ENCODE measurements around the gene GRAMD4. TPM values are rescaled to one million over a fixed set of nuclear protein-coding genes. Genes with fewer than 3 reads are reported as not detected.

GRAMD4 gene
- total RNA-seq, 1 donor from 2014 or later, result 16.8 TPM

DNA sequence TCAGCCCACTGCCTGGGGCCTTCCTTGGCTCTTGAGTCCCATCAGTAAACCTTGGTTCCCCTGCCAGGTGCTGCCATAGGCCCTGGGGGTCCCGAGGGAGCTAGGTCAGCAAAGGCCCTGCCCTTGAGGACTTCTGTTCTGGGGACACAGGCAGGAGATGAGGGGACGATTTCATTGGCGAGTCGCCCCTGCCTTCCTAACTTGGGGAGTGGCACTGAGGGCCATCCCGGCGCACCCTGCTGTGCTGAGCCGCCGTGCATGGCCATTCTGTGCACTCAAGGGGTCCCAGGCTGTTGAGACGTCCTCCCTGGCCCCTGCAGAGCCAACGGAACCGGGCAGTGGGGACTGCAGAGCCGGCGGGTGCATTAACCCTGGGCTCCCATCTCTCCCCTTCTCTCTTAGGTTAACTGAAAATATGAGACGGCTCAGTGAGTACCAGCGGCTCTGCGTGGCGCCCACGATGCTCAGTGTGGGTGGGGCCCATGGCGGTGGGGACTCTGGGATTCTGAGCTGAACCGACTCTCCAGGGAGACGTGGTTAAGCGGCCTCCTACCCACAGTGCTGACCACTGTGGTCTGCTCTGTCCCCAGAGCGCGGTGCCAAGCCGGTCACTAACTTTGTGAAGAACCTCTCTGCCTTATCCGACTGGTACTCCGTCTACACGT, 43.4 kb downstream of the GRAMD4 start:
- peaks cover 5% of the 10 kb centered on the region for H3K27me3 ChIP-seq (ENCODE audit: control insufficient read depth, insufficient read depth, low read length)
- TF ChIP-seq, protein P1, sequence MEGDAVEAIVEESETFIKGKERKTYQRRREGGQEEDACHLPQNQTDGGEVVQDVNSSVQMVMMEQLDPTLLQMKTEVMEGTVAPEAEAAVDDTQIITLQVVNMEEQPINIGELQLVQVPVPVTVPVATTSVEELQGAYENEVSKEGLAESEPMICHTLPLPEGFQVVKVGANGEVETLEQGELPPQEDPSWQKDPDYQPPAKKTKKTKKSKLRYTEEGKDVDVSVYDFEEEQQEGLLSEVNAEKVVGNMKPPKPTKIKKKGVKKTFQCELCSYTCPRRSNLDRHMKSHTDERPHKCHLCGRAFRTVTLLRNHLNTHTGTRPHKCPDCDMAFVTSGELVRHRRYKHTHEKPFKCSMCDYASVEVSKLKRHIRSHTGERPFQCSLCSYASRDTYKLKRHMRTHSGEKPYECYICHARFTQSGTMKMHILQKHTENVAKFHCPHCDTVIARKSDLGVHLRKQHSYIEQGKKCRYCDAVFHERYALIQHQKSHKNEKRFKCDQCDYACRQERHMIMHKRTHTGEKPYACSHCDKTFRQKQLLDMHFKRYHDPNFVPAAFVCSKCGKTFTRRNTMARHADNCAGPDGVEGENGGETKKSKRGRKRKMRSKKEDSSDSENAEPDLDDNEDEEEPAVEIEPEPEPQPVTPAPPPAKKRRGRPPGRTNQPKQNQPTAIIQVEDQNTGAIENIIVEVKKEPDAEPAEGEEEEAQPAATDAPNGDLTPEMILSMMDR (IDR thresholded peaks at IDR 0.05; ENCODE audit: insufficient read depth, low read length, severe bottlenecking), result no peak
- H3K36me3 ChIP-seq (ENCODE audit: control insufficient read depth, insufficient read depth, low read length), result peaks cover 10% of the 10 kb centered on the region

DNA sequence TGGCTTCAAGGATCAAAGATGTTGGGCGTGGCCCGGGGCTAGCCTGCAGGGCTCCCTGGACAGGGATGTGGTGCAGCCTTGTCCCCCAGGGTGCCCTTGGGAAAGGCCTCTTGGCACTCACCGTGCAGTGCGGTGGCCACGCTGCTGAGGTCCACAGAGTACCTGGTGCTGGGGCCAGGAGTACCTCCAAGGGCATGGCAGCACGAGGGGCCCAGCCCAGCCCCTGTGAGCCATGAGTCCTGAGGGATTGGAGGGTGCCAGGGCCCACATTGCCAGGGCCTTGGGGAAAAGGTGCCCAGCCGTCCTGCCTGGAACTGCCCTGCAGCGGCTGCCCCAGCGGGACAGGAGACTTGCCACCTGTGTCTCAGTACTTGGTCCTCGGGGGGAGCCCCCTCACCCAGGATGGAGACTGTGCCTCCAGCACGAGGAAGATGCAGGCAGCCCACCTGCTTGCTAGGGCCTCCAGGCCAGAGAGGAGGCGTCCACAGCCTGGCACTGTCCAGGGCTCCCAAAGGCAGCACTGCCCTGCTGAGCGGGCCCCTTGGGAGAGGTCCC, 44.2 kb downstream of the GRAMD4 start:
- Histone ChIP-seq H3K27me3 (ENCODE audit: control insufficient read depth, insufficient read depth, low read length) (peaks cover 5% of the 10 kb centered on the region), H3K36me3 (ENCODE audit: control insufficient read depth, insufficient read depth, low read length) (peaks cover 10% of the 10 kb centered on the region), H3K4me3 (ENCODE audit: low read depth, low read length) (no peak overlapping the region)
- DNase-seq (ENCODE audit: low read depth), result no peak
- no peak for FAIRE-seq
- TF ChIP-seq, protein P1 (IDR thresholded peaks at IDR 0.05; ENCODE audit: insufficient read depth, low read length, severe bottlenecking), result no peak

More for the DNA sequence above, 43.4 kb downstream of the GRAMD4 start:
- no peak for FAIRE-seq
- DNase-seq (ENCODE audit: low read depth), result no peak
- H3K4me3 ChIP-seq (ENCODE audit: low read depth, low read length), result no peak overlapping the region

DNA sequence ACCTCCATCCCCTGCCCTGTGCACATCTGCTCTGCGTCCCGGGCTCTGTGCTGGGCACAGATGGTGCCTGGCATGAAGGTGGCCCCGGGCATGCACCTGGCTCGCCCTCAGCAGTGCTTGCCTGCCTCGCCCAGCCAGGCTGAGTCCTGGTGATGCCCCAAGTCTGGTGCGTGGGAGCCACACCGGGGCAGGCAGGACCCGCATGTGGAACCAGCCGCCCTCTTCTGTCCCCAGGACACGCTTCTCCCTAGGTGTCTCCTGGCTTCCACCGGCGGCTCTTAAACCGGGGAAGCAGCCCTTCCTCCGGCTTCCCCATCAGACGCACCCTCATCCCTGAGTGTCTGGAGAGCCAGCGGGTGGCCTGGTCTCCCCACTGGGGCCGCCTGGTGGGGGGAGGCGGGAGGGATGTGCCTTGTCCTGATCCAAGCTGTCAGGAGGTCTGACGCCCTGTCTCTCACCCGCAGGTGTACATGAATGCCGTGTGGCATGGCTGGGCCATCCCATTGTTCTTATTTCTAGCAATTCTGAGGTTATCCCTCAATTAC, 45.0 kb downstream of the GRAMD4 start:
- Histone ChIP-seq H3K4me3 (ENCODE audit: low read depth, low read length) (no peak overlapping the region), H3K27me3 (ENCODE audit: control insufficient read depth, insufficient read depth, low read length) (peaks cover 5% of the 10 kb centered on the region), H3K36me3 (ENCODE audit: control insufficient read depth, insufficient read depth, low read length) (peaks cover 12% of the 10 kb centered on the region)
- DNase-seq (ENCODE audit: low read depth) (no peak), FAIRE-seq (no peak)
- TF ChIP-seq, protein P1 (IDR thresholded peaks at IDR 0.05; ENCODE audit: insufficient read depth, low read length, severe bottlenecking), result no peak

DNA sequence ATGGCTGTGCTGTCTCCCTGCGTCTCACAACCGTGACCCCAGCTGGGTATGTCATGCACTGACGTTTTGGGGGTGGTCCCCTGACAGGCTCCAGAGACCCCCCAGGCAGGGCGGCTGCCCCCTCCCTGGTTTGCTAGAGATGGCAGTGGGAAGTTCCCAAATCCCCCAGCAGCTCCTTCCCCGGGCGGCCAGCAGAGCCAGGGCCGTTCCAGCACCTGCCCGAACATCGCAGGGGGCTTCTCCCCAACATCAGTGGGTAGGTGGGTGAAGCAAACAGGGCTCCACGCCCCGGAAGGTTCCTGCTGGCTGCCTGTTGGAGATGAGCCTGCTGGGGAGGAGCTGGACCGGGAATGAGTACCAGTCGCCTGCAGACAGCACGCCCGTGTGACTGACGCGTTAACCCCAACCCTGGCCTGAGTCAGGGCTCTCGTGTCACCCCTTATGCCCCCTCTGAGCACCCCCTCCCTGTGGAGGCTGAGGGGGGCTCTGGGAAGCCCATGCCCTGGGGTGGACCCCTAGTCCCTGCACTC, 45.6 kb downstream of the GRAMD4 start:
- Histone ChIP-seq H3K4me3 (ENCODE audit: low read depth, low read length) (no peak overlapping the region), H3K36me3 (ENCODE audit: control insufficient read depth, insufficient read depth, low read length) (peaks cover 14% of the 10 kb centered on the region), H3K27me3 (ENCODE audit: control insufficient read depth, insufficient read depth, low read length) (peaks cover 5% of the 10 kb centered on the region)
- TF ChIP-seq, protein P1 (IDR thresholded peaks at IDR 0.05; ENCODE audit: insufficient read depth, low read length, severe bottlenecking), result no peak
- DNase-seq (ENCODE audit: low read depth), result no peak
- no peak for FAIRE-seq

DNA sequence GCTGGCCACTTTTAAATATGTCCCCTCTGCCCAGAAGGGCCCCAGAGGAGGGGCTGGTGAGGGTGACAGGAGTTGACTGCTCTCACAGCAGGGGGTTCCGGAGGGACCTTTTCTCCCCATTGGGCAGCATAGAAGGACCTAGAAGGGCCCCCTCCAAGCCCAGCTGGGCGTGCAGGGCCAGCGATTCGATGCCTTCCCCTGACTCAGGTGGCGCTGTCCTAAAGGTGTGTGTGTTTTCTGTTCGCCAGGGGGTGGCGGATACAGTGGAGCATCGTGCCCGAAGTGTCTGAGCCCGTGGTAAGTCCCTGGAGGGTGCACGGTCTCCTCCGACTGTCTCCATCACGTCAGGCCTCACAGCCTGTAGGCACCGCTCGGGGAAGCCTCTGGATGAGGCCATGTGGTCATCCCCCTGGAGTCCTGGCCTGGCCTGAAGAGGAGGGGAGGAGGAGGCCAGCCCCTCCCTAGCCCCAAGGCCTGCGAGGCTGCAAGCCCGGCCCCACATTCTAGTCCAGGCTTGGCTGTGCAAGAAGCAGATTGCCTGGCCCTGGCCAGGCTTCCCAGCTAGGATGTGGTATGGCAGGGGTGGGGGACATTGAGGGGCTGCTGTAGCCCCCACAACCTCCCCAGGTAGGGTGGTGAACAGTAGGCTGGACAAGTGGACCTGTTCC, 46.5 kb downstream of the GRAMD4 start:
- peaks cover 14% of the 10 kb centered on the region for H3K36me3 ChIP-seq (ENCODE audit: control insufficient read depth, insufficient read depth, low read length)

More for the DNA sequence above, 46.5 kb downstream of the GRAMD4 start:
- TF ChIP-seq, protein P1 (IDR thresholded peaks at IDR 0.05; ENCODE audit: insufficient read depth, low read length, severe bottlenecking), result no peak
- FAIRE-seq, result no peak
- Histone ChIP-seq H3K4me3 (ENCODE audit: low read depth, low read length) (no peak overlapping the region), H3K27me3 (ENCODE audit: control insufficient read depth, insufficient read depth, low read length) (peaks cover 5% of the 10 kb centered on the region)
- DNase-seq (ENCODE audit: low read depth), result no peak

Data from bronchial epithelial cell (primary cell).